ENCODE data around the gene DNAJC17. TPM values are rescaled to one million over a fixed set of nuclear protein-coding genes. Genes with fewer than 3 reads are reported as not detected.

The DNAJC17 gene
- total and polyA plus RNA-seq, 4 donors: 10.0 to 32.5 (median 19.9) TPM

DNA sequence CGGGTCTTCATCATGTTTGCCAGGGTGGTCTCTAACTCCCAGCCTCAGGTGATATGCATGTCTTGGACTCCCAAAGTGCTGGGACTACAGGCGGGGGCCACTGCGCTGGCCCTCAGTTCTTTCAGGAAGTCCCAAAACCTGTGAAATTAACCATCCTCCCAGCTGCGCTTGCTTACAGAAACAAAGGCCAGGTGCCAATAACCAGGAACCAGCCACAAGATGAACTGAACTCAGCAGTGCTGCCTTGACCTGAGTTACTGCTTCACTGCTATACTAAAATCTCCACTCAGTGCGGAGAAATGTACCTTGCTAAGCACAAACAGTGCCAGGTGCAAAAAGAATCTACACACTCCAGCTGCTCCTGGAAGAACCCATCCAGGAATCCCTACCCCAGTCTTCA, 47.3 kb downstream of the DNAJC17 start:
- 96% methylated on average over 5 of the region's 5 CpGs for WGBS

More for the DNA sequence above, 47.3 kb downstream of the DNAJC17 start:
- Histone ChIP-seq H3K9me3 (ENCODE audit: control insufficient read depth in 4 of 4, low read length in 3 of 4) (no peaks in the 10 kb centered on the region), H3K27ac (ENCODE audit: low read depth in 1 of 2, low read length in 2 of 2) (no peak overlapping the region), H3K4me3 (ENCODE audit: low read depth in 1 of 3, low read length in 3 of 3) (no peak overlapping the region), H3K4me1 (ENCODE audit: control insufficient read depth in 4 of 4, insufficient read depth in 4 of 4, low read length in 3 of 4) (peaks cover 0 to 18% (median 10%) of the 10 kb centered on the region in 4 donors), H3K36me3 (ENCODE audit: control insufficient read depth in 4 of 4, insufficient read depth in 3 of 4, low read depth in 1 of 4, low read length in 3 of 4) (no peaks in the 10 kb centered on the region), H3K9ac (ENCODE audit: low read depth in 1 of 2, low read length in 2 of 2) (no peak overlapping the region), H3K27me3 (ENCODE audit: control insufficient read depth in 4 of 4, insufficient read depth in 4 of 4, low read length in 3 of 4) (no peaks in the 10 kb centered on the region)
- DNase-seq (ENCODE audit: low spot score): no peak
- TF ChIP-seq YY1 (IDR thresholded peaks at IDR 0.05): no peak
- TF ChIP-seq REST (IDR thresholded peaks at IDR 0.05): no peak
- no peak for TF ChIP-seq RAD21 (IDR thresholded peaks at IDR 0.05)
- TF ChIP-seq GABPA (IDR thresholded peaks at IDR 0.05 in 1 of 2, conservative IDR thresholded peaks at IDR 0.05 in 1 of 2): no peak
- no peak for TF ChIP-seq TAF1 (conservative IDR thresholded peaks at IDR 0.05)
- TF ChIP-seq RXRA (IDR thresholded peaks at IDR 0.05): no peak
- no peak for TF ChIP-seq CTCF (IDR thresholded peaks at IDR 0.05; ENCODE audit: low read depth, low read length, missing input control)
- no peak for TF ChIP-seq ATF3 (IDR thresholded peaks at IDR 0.05)
- TF ChIP-seq, protein P1, sequence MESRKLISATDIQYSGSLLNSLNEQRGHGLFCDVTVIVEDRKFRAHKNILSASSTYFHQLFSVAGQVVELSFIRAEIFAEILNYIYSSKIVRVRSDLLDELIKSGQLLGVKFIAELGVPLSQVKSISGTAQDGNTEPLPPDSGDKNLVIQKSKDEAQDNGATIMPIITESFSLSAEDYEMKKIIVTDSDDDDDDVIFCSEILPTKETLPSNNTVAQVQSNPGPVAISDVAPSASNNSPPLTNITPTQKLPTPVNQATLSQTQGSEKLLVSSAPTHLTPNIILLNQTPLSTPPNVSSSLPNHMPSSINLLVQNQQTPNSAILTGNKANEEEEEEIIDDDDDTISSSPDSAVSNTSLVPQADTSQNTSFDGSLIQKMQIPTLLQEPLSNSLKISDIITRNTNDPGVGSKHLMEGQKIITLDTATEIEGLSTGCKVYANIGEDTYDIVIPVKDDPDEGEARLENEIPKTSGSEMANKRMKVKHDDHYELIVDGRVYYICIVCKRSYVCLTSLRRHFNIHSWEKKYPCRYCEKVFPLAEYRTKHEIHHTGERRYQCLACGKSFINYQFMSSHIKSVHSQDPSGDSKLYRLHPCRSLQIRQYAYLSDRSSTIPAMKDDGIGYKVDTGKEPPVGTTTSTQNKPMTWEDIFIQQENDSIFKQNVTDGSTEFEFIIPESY (IDR thresholded peaks at IDR 0.05): no peak
- TF ChIP-seq EGR1 (IDR thresholded peaks at IDR 0.05; ENCODE audit: low read depth in 2 of 2): no peak

Measured in liver (tissue), 9 donors.